Gastroesophageal sphincter (tissue), 3 donors: ENCODE results near the gene PRKAG2.

Experiments
- EP300 ChIP-seq: sonication (generic); formaldehyde crosslinking; IDR thresholded peaks from one replicate; pipeline ENCODE4 v1.6.1; 2017; ENCODE audit warnings: antibody characterized with exemption, mild to moderate bottlenecking
- POLR2A ChIP-seq, 2 donors: fragments of 450-650 bp; IDR thresholded peaks; one replicate each; pipeline ENCODE4 v1.6.1; 2017; ENCODE audit warnings: antibody characterized with exemption in 2 of 2, mild to moderate bottlenecking in 2 of 2, moderate library complexity in 1 of 2
- POLR2AphosphoS5 ChIP-seq: sonication (generic); formaldehyde crosslinking; IDR thresholded peaks from one replicate; pipeline ENCODE4 v1.6.1; 2017; ENCODE audit warnings: antibody characterized with exemption
- TF ChIP-seq, protein P1 (sequence below), 4 experiments: fragments of 200-600 bp in 2 of 4; fragments of 450-650 bp in 2 of 4; sonication (generic) in 1 of 4; IDR thresholded peaks; one replicate each; pipeline ENCODE4 v1.5.1; 2017 to 2019; ENCODE audit warnings: antibody characterized with exemption in 4 of 4, mild to moderate bottlenecking in 2 of 4, moderate library complexity in 2 of 4

DNA sequence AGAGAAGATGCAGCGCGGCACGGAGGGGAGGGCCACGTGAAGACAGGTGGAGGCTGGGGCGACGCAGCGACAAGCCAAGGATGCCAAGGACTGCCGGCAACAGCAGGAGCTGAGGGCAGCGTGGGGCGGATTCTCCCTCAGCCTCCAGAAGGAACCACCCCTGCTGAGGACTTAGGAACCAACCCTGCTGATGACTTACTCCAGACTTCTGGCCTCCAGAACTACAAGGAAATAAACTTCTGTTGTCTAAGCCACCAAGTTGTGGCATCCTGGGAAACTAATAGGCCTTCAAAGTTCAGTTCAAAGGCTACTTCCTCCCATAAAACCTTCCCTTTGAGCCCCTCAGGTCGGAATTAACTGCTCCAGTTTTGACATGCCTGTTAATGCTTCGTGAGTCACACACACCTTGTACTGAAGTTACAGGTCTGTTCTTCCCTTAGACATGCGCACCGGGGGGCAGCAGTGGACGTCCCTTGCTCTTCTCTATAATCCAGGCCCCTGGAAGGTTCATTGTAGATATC lies 268.8 kb downstream of the PRKAG2 start:
- TF ChIP-seq, protein P1, sequence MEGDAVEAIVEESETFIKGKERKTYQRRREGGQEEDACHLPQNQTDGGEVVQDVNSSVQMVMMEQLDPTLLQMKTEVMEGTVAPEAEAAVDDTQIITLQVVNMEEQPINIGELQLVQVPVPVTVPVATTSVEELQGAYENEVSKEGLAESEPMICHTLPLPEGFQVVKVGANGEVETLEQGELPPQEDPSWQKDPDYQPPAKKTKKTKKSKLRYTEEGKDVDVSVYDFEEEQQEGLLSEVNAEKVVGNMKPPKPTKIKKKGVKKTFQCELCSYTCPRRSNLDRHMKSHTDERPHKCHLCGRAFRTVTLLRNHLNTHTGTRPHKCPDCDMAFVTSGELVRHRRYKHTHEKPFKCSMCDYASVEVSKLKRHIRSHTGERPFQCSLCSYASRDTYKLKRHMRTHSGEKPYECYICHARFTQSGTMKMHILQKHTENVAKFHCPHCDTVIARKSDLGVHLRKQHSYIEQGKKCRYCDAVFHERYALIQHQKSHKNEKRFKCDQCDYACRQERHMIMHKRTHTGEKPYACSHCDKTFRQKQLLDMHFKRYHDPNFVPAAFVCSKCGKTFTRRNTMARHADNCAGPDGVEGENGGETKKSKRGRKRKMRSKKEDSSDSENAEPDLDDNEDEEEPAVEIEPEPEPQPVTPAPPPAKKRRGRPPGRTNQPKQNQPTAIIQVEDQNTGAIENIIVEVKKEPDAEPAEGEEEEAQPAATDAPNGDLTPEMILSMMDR (IDR thresholded peaks at IDR 0.05), result no peak
- no peak for TF ChIP-seq POLR2A (IDR thresholded peaks at IDR 0.05)
- TF ChIP-seq POLR2AphosphoS5, result no peak
- no peak for TF ChIP-seq EP300
